Hepatocyte (in vitro differentiated cells): Measurements from ENCODE around the gene LHX1. TPM values are rescaled to one million over a fixed set of nuclear protein-coding genes. Genes with fewer than 3 reads are reported as not detected.

ENCODE experiments used
- DNase-seq: peaks from one replicate; pipeline ENCODE4 v3.0.0-alpha.2; 2016; ENCODE audit warnings: low spot score
- H2AFZ ChIP-seq: fragments of 200-600 bp; sonication (generic); 2 replicates; pipeline ENCODE4 v1.6.0; 2016; ENCODE audit warnings: antibody characterized with exemption, mild to moderate bottlenecking
- H3K27ac ChIP-seq: fragments of 200-600 bp; sonication (generic); 2 replicates; pipeline ENCODE4 v1.5.1; 2016; ENCODE audit warnings: mild to moderate bottlenecking
- H3K27me3 ChIP-seq: fragments of 200-600 bp; sonication (generic); 2 replicates; pipeline ENCODE4 v1.6.1; 2016
- H3K36me3 ChIP-seq: fragments of 200-600 bp; sonication (generic); replicated peaks from 2 replicates; pipeline ENCODE4 v1.5.1; 2016; ENCODE audit warnings: low read depth; ENCODE audit not compliant: insufficient read depth
- H3K4me1 ChIP-seq: fragments of 200-600 bp; sonication (generic); 2 replicates; pipeline ENCODE4 v1.5.1; 2016; ENCODE audit warnings: mild to moderate bottlenecking, moderate library complexity; ENCODE audit not compliant: insufficient read depth
- H3K4me2 ChIP-seq: fragments of 200-600 bp; sonication (generic); 2 replicates; pipeline ENCODE4 v1.6.0; 2016
- H3K4me3 ChIP-seq: fragments of 200-600 bp; sonication (generic); 2 replicates; pipeline ENCODE4 v1.5.1; 2016; ENCODE audit warnings: mild to moderate bottlenecking
- H3K79me2 ChIP-seq: fragments of 200-600 bp; sonication (generic); 2 replicates; pipeline ENCODE4 v1.6.0; 2017; ENCODE audit warnings: mild to moderate bottlenecking
- H3K9me2 ChIP-seq: fragments of 200-600 bp; sonication (generic); replicated peaks from 2 replicates; pipeline ENCODE4 v1.6.0; 2017; ENCODE audit warnings: mild to moderate bottlenecking; ENCODE audit not compliant: insufficient read depth
- H3K9me3 ChIP-seq: fragments of 200-600 bp; sonication (generic); 2 replicates; pipeline ENCODE4 v1.5.1; 2016; ENCODE audit warnings: low read depth, mild to moderate bottlenecking
- H4K20me1 ChIP-seq: fragments of 200-600 bp; sonication (generic); 2 replicates; pipeline ENCODE4 v1.6.0; 2016; ENCODE audit warnings: mild to moderate bottlenecking; ENCODE audit not compliant: insufficient read depth, poor library complexity, severe bottlenecking
- CTCF ChIP-seq: fragments of 200-600 bp; sonication (generic); IDR thresholded peaks from 2 replicates; pipeline ENCODE4 v1.5.1; 2016; ENCODE audit warnings: antibody characterized with exemption, mild to moderate bottlenecking; ENCODE audit not compliant: poor library complexity
- EZH2 ChIP-seq: fragments of 200-600 bp; sonication (generic); IDR thresholded peaks from 2 replicates; pipeline ENCODE4 v1.6.1; 2016; ENCODE audit warnings: antibody characterized with exemption, mild to moderate bottlenecking, borderline replicate concordance
- EZH2phosphoT487 ChIP-seq: fragments of 200-600 bp; sonication (generic); IDR thresholded peaks from one replicate; pipeline ENCODE4 v1.6.1; 2018; ENCODE audit warnings: antibody characterized with exemption, mild to moderate bottlenecking, low read depth, moderate library complexity; ENCODE audit not compliant: unreplicated experiment, severe bottlenecking
- WGBS: methylation state at CpG from one replicate; pipeline ENCODE4 v1.1.6; 2016; ENCODE audit warnings: low lambda C conversion rate; ENCODE audit errors: missing lambda C conversion rate; 5-methylcytosine and 5-hydroxymethylcytosine counted together
- polyA plus RNA-seq: library from polyadenylated mRNA; unstranded; fragments of >200 nt; fragmentation: Nextera tagmentation; extraction: Ambion mirVana; gene quantifications from 2 replicates; pipeline ENCODE4 v1.2.1, GENCODE V29; 2016
- total RNA-seq: library from RNA; depleted of rRNA; stranded (reverse); fragments of >200 nt; gene quantifications from 2 replicates; pipeline ENCODE4 v1.2.3, GENCODE V29; 2014

Gene LHX1
- total and polyA plus RNA-seq, 2 experiments from 2014 or later, result 0.35 TPM; not detected in 1

- TF ChIP-seq CTCF (no peak), EZH2phosphoT487 (no peak), EZH2 (peak; percentile 14)
- Histone ChIP-seq H3K9me3 (no peaks in the 10 kb centered on the region), H4K20me1 (peaks cover 6% of the 10 kb centered on the region), H3K9me2 (no peaks in the 10 kb centered on the region), H2AFZ (peak overlapping the region; percentile 49), H3K4me3 (no peak overlapping the region), H3K27me3 (peaks cover 99% of the 10 kb centered on the region), H3K36me3 (no peaks in the 10 kb centered on the region), H3K4me2 (peak overlapping the region; percentile 73), H3K4me1 (peaks cover 48% of the 10 kb centered on the region), H3K79me2 (no peaks in the 10 kb centered on the region), H3K27ac (no peak overlapping the region)
- DNase-seq, result no peak
- WGBS, result 2% methylated on average over 35 of the region's 36 CpGs
Measured at GRCh38 chr17:36937959-36938565, 787 bp downstream of the LHX1 start.

GRCh38 chr17:36938566-36939051 lies 1.3 kb downstream of the LHX1 start:
- Histone ChIP-seq H3K79me2 (no peaks in the 10 kb centered on the region), H3K36me3 (no peaks in the 10 kb centered on the region), H3K27ac (no peak overlapping the region), H2AFZ (no peak overlapping the region), H3K27me3 (peaks cover 99% of the 10 kb centered on the region), H3K4me2 (peak overlapping the region; percentile 73), H3K4me3 (no peak overlapping the region), H4K20me1 (peaks cover 6% of the 10 kb centered on the region), H3K9me2 (no peaks in the 10 kb centered on the region), H3K4me1 (peaks cover 47% of the 10 kb centered on the region), H3K9me3 (no peaks in the 10 kb centered on the region)
- peak; percentile 22 for TF ChIP-seq EZH2phosphoT487
- TF ChIP-seq CTCF, result no peak
- TF ChIP-seq EZH2, result no peak
- 2% methylated on average over 25 of the region's 25 CpGs for WGBS
- no peak for DNase-seq

- Histone ChIP-seq H3K79me2 (no peaks in the 10 kb centered on the region), H3K4me1 (peaks cover 41% of the 10 kb centered on the region), H3K36me3 (no peaks in the 10 kb centered on the region), H3K27ac (no peak overlapping the region), H3K4me3 (no peak overlapping the region), H3K9me2 (no peaks in the 10 kb centered on the region), H2AFZ (peak overlapping the region; percentile 31), H3K9me3 (no peaks in the 10 kb centered on the region), H3K27me3 (peaks cover 99% of the 10 kb centered on the region), H4K20me1 (peaks cover 6% of the 10 kb centered on the region), H3K4me2 (no peak overlapping the region)
- TF ChIP-seq EZH2 (peak; percentile 98), CTCF (no peak), EZH2phosphoT487 (no peak)
- DNase-seq, result no peak
- WGBS, result 4% methylated on average over 43 of the region's 43 CpGs
Measured at GRCh38 chr17:36939052-36939801, 2.0 kb downstream of the LHX1 start.
